Transverse colon (tissue), 4 donors: ENCODE results near the gene SLAMF9. TPM values are rescaled to one million over a fixed set of nuclear protein-coding genes. Genes with fewer than 3 reads are reported as not detected.
"Not testable (repeated sequence)": the region's sequence is repeated elsewhere in the genome, so short reads cannot be mapped to it uniquely, and the experiment has no call there.

Experiments
- DNase-seq: peaks from one replicate; pipeline ENCODE4 v3.0.0-alpha.2; 2019
- H3K27ac ChIP-seq, 4 donors: fragments of 200-600 bp; sonication (generic); 2 replicates each; pipeline ENCODE4 v1.5.1; 2016 to 2018; ENCODE audit warnings: inconsistent platforms in 4 of 4
- H3K27me3 ChIP-seq: fragments of 200-600 bp; sonication (generic); 2 replicates; pipeline ENCODE4 v1.5.1; 2017; ENCODE audit warnings: inconsistent platforms
- H3K36me3 ChIP-seq, 4 donors: fragments of 200-600 bp; sonication (generic); 2 replicates each; pipeline ENCODE4 v1.5.1; 2017 to 2019; ENCODE audit warnings: inconsistent platforms in 4 of 4
- H3K4me1 ChIP-seq, 4 donors: fragments of 200-600 bp; sonication (generic); 2 replicates each; pipeline ENCODE4 v1.5.1; 2017 to 2020; ENCODE audit warnings: inconsistent platforms in 4 of 4
- H3K4me3 ChIP-seq, 4 donors: fragments of 200-600 bp; sonication (generic); 1 replicate in 1 of 4; 2 replicates in 3 of 4; pipeline versions ENCODE4 v1.5.1 to v1.6.1; 2017 to 2019; ENCODE audit warnings: inconsistent platforms in 4 of 4
- H3K9me3 ChIP-seq, 2 donors: fragments of 200-600 bp; sonication (generic); 2 replicates each; pipeline ENCODE4 v1.5.1; 2017 to 2019; ENCODE audit warnings: inconsistent platforms in 2 of 2
- CTCF ChIP-seq, 5 experiments: fragments of 200-600 bp in 3 of 5; fragments of 450-650 bp in 2 of 5; sonication (generic) in 3 of 5; IDR thresholded peaks; 1 replicate in 2 of 5; 2 replicates in 3 of 5; pipeline ENCODE4 v1.5.1; 2016 to 2017; ENCODE audit warnings: antibody characterized with exemption in 5 of 5, inconsistent platforms in 3 of 5, mild to moderate bottlenecking in 2 of 5, moderate library complexity in 1 of 5
- EP300 ChIP-seq: sonication (generic); formaldehyde crosslinking; IDR thresholded peaks from one replicate; pipeline ENCODE4 v1.6.1; 2017; ENCODE audit warnings: antibody characterized with exemption, low read depth
- POLR2A ChIP-seq: fragments of 450-650 bp; IDR thresholded peaks from one replicate; pipeline ENCODE4 v1.6.1; 2016; ENCODE audit warnings: antibody characterized with exemption, mild to moderate bottlenecking, moderate library complexity
- POLR2AphosphoS5 ChIP-seq, 3 donors: sonication (generic); formaldehyde crosslinking; IDR thresholded peaks; one replicate each; pipeline ENCODE4 v1.6.1; 2016; ENCODE audit warnings: antibody characterized with exemption in 3 of 3
- WGBS, 2 donors: methylation state at CpG; one replicate each; pipeline ENCODE4 v1.1.5; 2018; ENCODE audit warnings: low coverage in 1 of 2; 5-methylcytosine and 5-hydroxymethylcytosine counted together
- in situ Hi-C, 4 donors: fragments of 200-750 bp; cut with MboI; loops; one replicate each; pipeline versions ENCODE4 v1.15.0 to v1.15.1; 2017; ENCODE audit warnings: low sequenced_read_pairs in 3 of 4, low pct_ligation_motif_present in 1 of 4, low pct_unique_long_range_greater_than_20kb in 1 of 4
- intact Hi-C: fragments of 100-400 bp; cut with DNase I; formaldehyde crosslinking; loops from one replicate; pipeline ENCODE4 v1.15.1; 2023; ENCODE audit warnings: low total_unique reads
- total RNA-seq, 4 donors: library from RNA; depleted of rRNA; stranded (reverse); fragments of >200 nt; gene quantifications; one replicate each; pipeline ENCODE4 v1.1.0, GENCODE V29; 2016

Gene SLAMF9
- total RNA-seq, 4 donors from 2014 or later = 0.64 TPM; not detected in 3

- Histone ChIP-seq H3K27ac (no peak overlapping the region), H3K36me3 (no peaks in the 10 kb centered on the region), H3K4me3 (no peak overlapping the region), H3K9me3 (no peaks in the 10 kb centered on the region), H3K27me3 (no peaks in the 10 kb centered on the region), H3K4me1 (peaks cover 7 to 31% (median 12%) of the 10 kb centered on the region in 4 donors)
- intact Hi-C loops = no loop called here
- TF ChIP-seq CTCF (IDR thresholded peaks at IDR 0.05) (no peak), EP300 (no peak), POLR2A (no peak), POLR2AphosphoS5 (IDR thresholded peaks at IDR 0.05) (no peak)
- 93% methylated on average over 2 to 9 of the region's 9 CpGs for whole genome bisulfite sequencing, 2 donors
- in situ Hi-C loops = no loop called here
- no peak for DNase-seq
Measured at GRCh38 chr1:159908031-159908940, 45.8 kb downstream of the SLAMF9 start.

- intact Hi-C loops (no loop called here), in situ Hi-C loops (no loop called here)
- WGBS, 2 donors = 52% methylated on average over 1 of the region's 1 CpG; no CpG with 5 or more reads in 1 of the 2 donors
- TF ChIP-seq CTCF (IDR thresholded peaks at IDR 0.05) (no peak), POLR2AphosphoS5 (IDR thresholded peaks at IDR 0.05) (no peak), EP300 (no peak), POLR2A (no peak)
- H3K36me3 ChIP-seq = no peaks in the 10 kb centered on the region
- no peaks in the 10 kb centered on the region for H3K27me3 ChIP-seq
- H3K27ac ChIP-seq = no peak overlapping the region
- H3K9me3 ChIP-seq = no peaks in the 10 kb centered on the region
- no peak for DNase-seq
- H3K4me3 ChIP-seq = no peak overlapping the region
- peaks cover 0 to 21% (median 7%) of the 10 kb centered on the region in 4 donors for H3K4me1 ChIP-seq
Measured at GRCh38 chr1:159906960-159907359, 47.1 kb downstream of the SLAMF9 start.

GRCh38 chr1:159904036-159904435 is 50.0 kb downstream of the SLAMF9 start:
- DNase-seq, intact Hi-C loops, H3K9me3 ChIP-seq, H3K27me3 ChIP-seq, H3K4me3 ChIP-seq, H3K27ac ChIP-seq, H3K36me3 ChIP-seq, in situ Hi-C loops: not testable (repeated sequence)
- H3K4me1 ChIP-seq = peaks cover 4 to 17% (median 11%) of the 10 kb centered on the region in 4 donors
- 64 to 83% methylated on average over 3 of the region's 3 CpGs for WGBS, 2 donors

GRCh38 chr1:159902541-159902940 is 51.5 kb downstream of the SLAMF9 start:
- H3K27me3 ChIP-seq = no peaks in the 10 kb centered on the region
- peaks cover 4 to 17% (median 11%) of the 10 kb centered on the region in 4 donors for H3K4me1 ChIP-seq
- in situ Hi-C loops = no loop called here
- TF ChIP-seq EP300 = no peak
- no peak for TF ChIP-seq POLR2AphosphoS5 (IDR thresholded peaks at IDR 0.05)
- no peak for TF ChIP-seq POLR2A
- TF ChIP-seq CTCF (IDR thresholded peaks at IDR 0.05) = no peak
- WGBS, 2 donors = 89 to 100% methylated on average over 3 of the region's 3 CpGs
- H3K36me3 ChIP-seq = no peaks in the 10 kb centered on the region
- no peak overlapping the region for H3K4me3 ChIP-seq
- intact Hi-C loops = no loop called here
- DNase-seq = no peak
- no peak overlapping the region for H3K27ac ChIP-seq
- no peaks in the 10 kb centered on the region for H3K9me3 ChIP-seq

Other genes with a start within 250 kb of the SLAMF9 start
- not detected for gene CRP, start 239.6 kb downstream of the SLAMF9 start, total RNA-seq
- 10 to 100 TPM in 3 of 4 donors, 1 to 10 TPM in 1; 9.7 to 96.4 (median 72.3) TPM for gene DUSP23, start 173.3 kb downstream of the SLAMF9 start, total RNA-seq
- gene FCRL6, start 151.9 kb downstream of the SLAMF9 start, total RNA-seq = 1 to 10 TPM in 1 of 4 donors, under 1 TPM in 1, not detected in 2; 0.55 to 1.4 TPM
- gene SLAMF8, start 127.4 kb downstream of the SLAMF9 start, total RNA-seq = 1 to 10 TPM in 3 of 4 donors, under 1 TPM in 1; 0.37 to 7.1 (median 2.3) TPM
- not detected for gene VSIG8, start 91.6 kb downstream of the SLAMF9 start, total RNA-seq
- gene CFAP45, start 54.1 kb downstream of the SLAMF9 start, total RNA-seq = under 1 TPM in 1 of 4 donors, not detected in 3; 0.32 TPM
- gene TAGLN2, start 28.7 kb downstream of the SLAMF9 start, total RNA-seq = 100 to 1,000 TPM in 3 of 4 donors, 10 to 100 TPM in 1; 65.1 to 235 (median 168) TPM
- gene IGSF9, start 8.6 kb downstream of the SLAMF9 start, total RNA-seq = 100 to 1,000 TPM in 1 of 4 donors, 10 to 100 TPM in 3; 40.7 to 137 (median 81.3) TPM
- gene PIGM, start 77.8 kb upstream of the SLAMF9 start, total RNA-seq = 1 to 10 TPM; 3.2 to 8.2 (median 4.9) TPM
- not detected for gene KCNJ10, start 115.9 kb upstream of the SLAMF9 start, total RNA-seq
- gene KCNJ9, start 127.3 kb upstream of the SLAMF9 start, total RNA-seq = under 1 TPM in 1 of 4 donors, not detected in 3; 0.27 TPM
- 10 to 100 TPM; 35.9 to 89.0 (median 49.5) TPM for gene IGSF8, start 144.4 kb upstream of the SLAMF9 start, total RNA-seq
- 10 to 100 TPM; 11.4 to 40.8 (median 23.1) TPM for gene ATP1A2, start 161.5 kb upstream of the SLAMF9 start, total RNA-seq
- under 1 TPM in 1 of 4 donors, not detected in 3; 0.20 TPM for gene ATP1A4, start 197.4 kb upstream of the SLAMF9 start, total RNA-seq
- under 1 TPM in 2 of 4 donors, not detected in 2; 0.55 to 0.95 TPM for gene CASQ1, start 236.3 kb upstream of the SLAMF9 start, total RNA-seq